COLO668 (cell line): ENCODE data around the gene MEG3.
"Not testable (repeated sequence)": the region's sequence is repeated elsewhere in the genome, so short reads cannot be mapped to it uniquely, and the experiment has no call there.

Source experiments
- DNase-seq: peaks from one replicate; lab custom pipeline; 2025; ENCODE audit not compliant: unreplicated experiment; lab: John Stamatoyannopoulos, UW

The MEG3 gene

GRCh38 chr14:100813291-100813690 is 12.6 kb upstream of the MEG3 start:
- DNase-seq: no peak

GRCh38 chr14:100815478-100816285 is 10.2 kb upstream of the MEG3 start:
- DNase-seq: no peak

- DNase-seq: no peak
Observed at GRCh38 chr14:100816286-100816949, 9.5 kb upstream of the MEG3 start.

- no peak for DNase-seq
Observed at GRCh38 chr14:100816950-100817901, 8.7 kb upstream of the MEG3 start.

- no peak for DNase-seq
Observed at GRCh38 chr14:100818221-100818699, 7.7 kb upstream of the MEG3 start.

DNA sequence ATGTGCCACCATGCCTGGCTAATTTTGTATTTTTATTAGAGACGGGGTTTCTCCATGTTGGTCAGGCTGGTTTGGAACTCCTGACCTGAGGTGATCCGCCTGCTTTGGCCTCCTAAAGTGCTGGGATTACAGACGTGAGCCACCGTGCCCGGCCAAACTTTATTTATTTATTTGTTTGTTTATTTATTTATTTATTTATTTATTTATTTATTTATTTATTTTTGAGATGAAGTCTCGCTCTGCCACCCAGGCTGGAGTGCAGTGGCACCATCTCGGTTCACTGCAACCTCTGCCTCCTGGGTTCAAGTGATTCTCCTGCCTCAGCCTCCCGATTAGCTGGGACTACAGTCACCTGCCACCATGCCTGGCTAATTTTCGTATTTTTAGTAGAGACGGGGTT is 7.0 kb upstream of the MEG3 start:
- DNase-seq: not testable (repeated sequence)

DNA sequence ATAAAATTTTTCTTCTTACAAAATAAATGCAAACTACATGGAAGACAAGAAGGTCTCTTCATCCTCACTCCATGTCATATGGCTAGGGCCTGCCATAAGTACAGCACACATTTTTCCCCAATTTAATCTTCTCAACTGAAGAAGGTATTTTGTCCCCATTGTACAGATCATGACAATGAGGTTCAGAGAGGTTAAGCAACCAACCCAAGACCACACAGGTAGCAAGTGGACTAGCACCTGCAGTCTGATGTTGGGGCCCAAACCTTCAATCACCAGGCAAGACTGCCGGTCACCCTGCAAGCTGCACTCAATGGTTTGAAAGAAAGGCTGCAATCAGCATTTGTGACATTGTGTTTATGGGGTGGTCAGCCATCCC is 6.5 kb upstream of the MEG3 start:
- no peak for DNase-seq

DNA sequence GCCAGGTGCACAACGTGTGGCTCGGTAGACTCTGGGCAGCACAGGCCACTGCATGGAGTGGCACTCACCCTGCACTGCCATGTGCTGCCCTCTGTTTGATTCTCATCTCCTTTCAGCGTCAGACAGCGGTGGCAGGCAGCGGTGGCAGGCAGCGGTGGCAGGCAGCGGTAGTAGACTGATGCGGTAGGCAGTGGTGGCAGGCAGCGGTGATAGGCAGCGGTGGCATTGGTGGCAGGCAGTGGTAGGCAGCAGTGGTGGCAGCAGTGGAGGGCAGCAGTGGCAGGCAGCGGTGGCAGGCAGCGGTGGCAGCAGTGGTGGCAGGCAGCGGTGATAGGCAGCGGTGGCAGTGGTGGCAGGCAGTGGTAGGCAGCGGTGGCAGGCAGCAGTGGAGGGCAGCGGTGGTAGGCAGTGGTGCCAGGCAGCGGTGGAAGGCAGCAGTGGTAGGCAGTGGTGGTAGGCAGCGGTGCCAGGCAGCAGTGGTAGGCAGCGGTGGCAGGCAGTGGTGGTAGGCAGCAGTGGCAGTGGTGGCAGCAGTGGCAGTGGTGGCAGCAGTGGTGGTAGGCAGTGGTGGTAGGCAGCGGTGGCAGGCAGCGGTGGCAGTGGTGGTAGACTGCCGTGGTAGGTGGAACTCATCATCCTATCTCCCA is 6.0 kb upstream of the MEG3 start:
- no peak for DNase-seq

DNA sequence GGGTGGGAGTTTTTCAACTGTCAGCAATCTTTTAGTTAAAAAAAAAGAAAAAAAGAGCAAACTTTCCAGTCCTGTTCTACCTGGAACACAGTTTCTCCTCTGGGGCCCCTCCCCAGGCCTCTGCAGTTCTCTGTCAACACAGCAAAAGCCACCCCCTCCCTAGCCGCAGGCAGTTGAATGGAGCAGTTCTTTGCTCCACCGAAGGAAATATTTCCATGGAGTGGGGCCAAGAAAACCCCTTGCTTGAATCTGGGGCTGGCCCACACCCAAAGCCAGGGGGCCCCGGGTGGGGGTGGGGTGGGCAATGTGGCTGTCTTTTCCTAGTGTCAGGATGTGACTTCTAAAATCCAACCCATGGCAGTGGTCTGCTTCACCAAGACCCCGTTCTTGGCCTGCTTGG is 5.0 kb upstream of the MEG3 start:
- DNase-seq: no peak

DNA sequence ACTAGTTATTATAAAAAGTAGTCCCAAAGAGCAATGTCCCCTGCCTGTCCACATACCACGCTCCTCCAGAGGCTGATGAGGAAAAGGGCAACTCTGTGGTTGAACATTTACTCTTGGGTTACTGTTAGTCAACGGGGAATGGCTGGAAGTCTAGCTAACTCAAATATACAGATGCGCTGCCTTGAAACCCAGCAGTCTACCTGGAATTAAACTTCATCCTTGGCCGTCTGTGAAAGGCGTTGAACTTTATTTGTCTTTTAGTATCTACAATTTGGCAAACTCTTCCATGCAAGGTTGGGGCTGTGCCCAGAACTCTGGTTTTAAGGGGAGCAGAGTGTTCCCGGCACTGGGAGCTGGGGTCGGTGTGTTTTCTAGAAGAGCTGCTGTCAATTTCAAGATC is 3.9 kb upstream of the MEG3 start:
- no peak for DNase-seq

GRCh38 chr14:100822532-100823296 is 3.2 kb upstream of the MEG3 start:
- no peak for DNase-seq

- DNase-seq: no peak
Observed at GRCh38 chr14:100823413-100824080, 2.4 kb upstream of the MEG3 start.

DNA sequence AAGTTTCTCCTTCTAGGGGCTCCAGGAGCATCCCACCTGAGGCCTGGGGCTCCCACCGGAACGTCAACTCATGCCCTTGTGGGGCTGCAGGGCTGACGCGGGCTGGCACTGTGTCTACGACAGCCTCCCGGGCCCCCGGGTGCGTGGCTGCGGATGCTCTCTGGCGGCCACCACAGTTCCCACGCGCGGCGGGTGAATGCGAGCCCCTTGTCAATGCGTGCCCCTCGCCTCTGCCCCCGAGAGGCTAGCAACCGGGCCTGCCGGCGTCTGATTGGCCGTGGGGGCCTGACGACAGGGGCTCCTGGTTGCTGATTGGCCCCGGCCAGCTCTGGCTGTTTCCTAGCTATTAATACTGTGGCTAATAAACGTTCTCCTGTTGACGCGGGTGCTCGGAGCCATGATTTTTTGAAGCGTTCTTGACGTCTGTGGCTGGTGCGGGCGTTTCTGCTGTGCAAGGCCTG is 1.8 kb upstream of the MEG3 start:
- DNase-seq: no peak

DNA sequence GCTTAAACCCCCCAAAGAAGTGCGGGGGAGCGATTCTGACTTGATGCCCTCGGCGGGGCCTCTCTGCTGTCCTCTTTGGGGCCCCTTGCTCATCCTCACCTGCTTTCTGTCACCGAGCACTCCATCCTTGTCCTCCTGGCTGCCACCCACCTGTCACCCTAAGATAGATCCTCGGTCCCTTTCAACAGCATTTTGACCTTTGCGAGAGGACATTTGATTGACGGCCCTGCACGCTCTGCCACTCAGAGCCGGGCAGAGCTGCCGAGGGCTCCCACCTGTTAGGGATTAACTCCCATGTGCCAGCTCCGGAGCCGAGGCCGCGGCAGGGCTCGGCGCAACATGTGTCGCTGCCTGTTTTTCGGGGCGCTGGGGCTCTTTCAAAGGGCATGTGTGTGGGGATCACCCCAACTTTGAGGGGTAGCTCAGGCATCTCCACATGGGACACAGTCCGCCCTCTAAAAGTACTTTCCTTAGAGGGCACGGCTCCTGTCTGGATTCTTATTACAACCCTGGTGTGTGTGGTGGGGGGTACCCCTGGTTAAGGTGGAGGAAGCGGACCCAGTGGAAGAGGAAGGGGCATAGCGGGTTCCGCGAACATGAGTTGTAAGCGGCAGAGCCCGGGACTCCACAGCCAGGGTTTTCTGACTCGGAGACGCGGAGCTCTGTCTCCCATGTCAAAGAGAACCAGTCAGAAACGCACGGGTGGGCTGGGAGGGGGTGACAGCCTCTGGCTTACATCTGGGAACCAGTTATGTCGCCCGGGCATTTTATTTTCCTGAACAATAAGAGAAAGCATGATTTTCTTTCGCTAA is 811 bp upstream of the MEG3 start:
- no peak for DNase-seq

DNA sequence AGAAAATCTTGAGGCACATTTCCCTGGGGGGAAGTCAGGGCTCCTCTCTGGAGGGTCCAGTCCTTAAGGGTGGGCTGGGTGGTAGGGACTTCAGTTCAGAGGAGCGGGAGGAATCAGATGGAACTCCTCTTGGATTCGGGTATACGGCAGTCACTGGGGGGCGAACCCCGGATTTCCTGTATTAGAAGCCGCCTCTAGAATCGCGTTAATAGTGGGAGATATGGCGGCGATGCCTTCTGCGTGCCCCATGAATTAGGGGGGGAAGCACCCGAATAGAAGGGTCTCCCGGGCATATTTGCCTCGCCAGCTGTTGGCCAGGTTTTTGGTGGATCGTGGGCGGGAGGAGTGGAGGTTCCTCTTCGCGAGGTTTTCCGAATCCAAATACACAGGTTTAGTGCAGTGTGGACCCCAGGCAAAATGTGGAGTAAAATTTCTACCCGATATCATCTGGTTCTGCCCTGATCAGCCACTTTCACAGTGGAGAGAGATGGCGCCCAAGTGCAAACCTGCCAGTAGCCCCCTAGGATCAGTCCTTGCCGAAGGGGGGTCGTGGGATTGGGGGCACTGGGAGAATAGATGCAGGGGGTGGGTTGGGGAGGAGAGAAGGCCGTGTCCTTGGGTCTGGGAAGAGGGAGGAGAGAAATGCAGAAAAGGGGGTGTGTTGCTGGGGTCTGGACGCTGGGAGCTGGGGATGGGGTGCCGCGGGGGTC is 628 bp downstream of the MEG3 start:
- no peak for DNase-seq

DNA sequence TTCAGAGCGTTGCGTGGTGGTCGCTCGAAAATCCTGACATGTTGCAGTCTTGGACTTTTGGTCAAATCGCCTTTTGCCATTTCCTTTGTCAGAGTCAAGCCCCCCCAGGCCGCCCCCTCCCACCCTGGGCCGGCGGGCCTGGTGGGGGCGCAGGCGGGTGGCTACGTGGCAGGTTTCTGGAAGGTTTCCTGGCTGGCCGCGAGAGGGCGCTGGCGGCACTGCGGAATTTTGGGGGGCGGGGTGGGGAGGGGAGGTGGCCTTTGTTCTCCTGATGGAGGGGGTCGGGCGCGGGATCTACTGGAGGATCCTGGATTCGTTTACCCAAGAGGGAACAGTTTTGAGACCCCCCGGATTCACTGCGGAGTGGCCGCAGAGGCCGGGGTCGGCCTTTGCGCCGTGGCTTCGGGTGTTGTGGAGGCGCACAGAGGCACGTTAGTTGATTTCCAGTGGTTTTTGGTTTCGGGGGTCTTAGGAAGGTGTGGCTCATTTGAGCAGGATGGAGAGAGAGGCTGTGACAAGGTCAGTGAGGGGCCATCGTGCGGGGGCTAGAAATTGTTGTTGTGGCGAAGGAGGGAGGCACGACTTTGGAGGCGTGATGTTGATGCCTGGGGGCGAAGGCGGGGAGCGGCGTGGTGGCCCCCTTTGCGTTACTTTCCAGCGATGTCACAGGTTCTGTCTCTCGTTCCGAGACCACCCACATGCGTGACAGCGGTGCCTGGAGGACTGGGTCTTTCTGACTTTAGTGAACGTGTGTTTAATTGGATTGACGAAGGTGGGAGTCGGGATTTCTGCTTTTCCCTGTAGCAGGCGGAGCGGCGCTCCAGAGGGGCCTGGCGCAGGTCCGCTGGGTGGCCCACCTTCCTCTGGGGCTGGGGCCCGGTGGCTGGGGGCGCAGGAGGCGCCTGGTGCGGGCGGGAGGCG is 1.4 kb downstream of the MEG3 start:
- DNase-seq: no peak
